BJ (cell line): ENCODE measurements around the gene SERPINA1. TPM values are rescaled to one million over a fixed set of nuclear protein-coding genes. Genes with fewer than 3 reads are reported as not detected.

Experiments used
- CTCF ChIA-PET: fragments of 350-600 bp; formaldehyde crosslinking; extraction: SDS; loops from one replicate; lab custom pipeline; 2021; ENCODE audit warnings: antibody characterized with exemption, inconsistent platforms; lab: Yijun Ruan, JAX
- POLR2A ChIA-PET: fragments of 300-600 bp; sonication (Branson Sonifier 250); formaldehyde crosslinking; extraction: SDS; loops from one replicate; lab custom pipeline; 2021; ENCODE audit warnings: antibody characterized with exemption; lab: Charles Lee
- DNase-seq: peaks from one replicate; pipeline ENCODE4 v3.0.0-alpha.2; 2011; ENCODE audit warnings: low read depth
- H3K27me3 ChIP-seq: 2 replicates; pipeline ENCODE4 v1.6.0; 2011; ENCODE audit warnings: low read length; ENCODE audit not compliant: control insufficient read depth, insufficient read depth
- H3K36me3 ChIP-seq: 2 replicates; pipeline ENCODE4 v1.5.1; 2011; ENCODE audit warnings: low read length; ENCODE audit not compliant: control insufficient read depth, insufficient read depth
- H3K4me3 ChIP-seq: 2 replicates; pipeline ENCODE4 v1.5.1; 2011; ENCODE audit warnings: low read depth, mild to moderate bottlenecking, control low read depth, low read length
- CTCF ChIP-seq: IDR thresholded peaks from 2 replicates; pipeline ENCODE4 v1.5.1; 2011; ENCODE audit warnings: low read depth, mild to moderate bottlenecking, control low read depth, inconsistent platforms, low read length, moderate library complexity; ENCODE audit not compliant: insufficient read depth
- polyA plus RNA-seq: library from polyadenylated mRNA; depleted of rRNA; stranded (reverse); fragments of >200 nt; gene quantifications from 2 replicates; pipeline ENCODE4 v1.2.3, GENCODE V29; 2011

SERPINA1 gene
- polyA plus RNA-seq, 1 experiment, result 0.40 TPM

GRCh38 chr14:94376108-94376975 is 12.1 kb downstream of the SERPINA1 start:
- ChIA-PET POLR2A (no interaction called here), CTCF (interaction anchor here (0.8 to 1.6 kb wide), 3 partner anchors 9 to 240 kb away, joined by 3 to 6 read pairs (median 3); no protein-coding TSS in a partner anchor)
- H3K36me3 ChIP-seq, result no peaks in the 10 kb centered on the region
- no peak for TF ChIP-seq CTCF
- DNase-seq, result no peak
- H3K4me3 ChIP-seq, result no peak overlapping the region
- no peaks in the 10 kb centered on the region for H3K27me3 ChIP-seq

- no peak for DNase-seq
- CTCF ChIA-PET, result interaction anchor here (0.9 to 1.6 kb wide), 2 partner anchors 10 to 239 kb away, joined by 3 to 6 read pairs; no protein-coding TSS in a partner anchor
- TF ChIP-seq CTCF, result no peak
- no peak overlapping the region for H3K4me3 ChIP-seq
- H3K27me3 ChIP-seq, result no peaks in the 10 kb centered on the region
- POLR2A ChIA-PET, result no interaction called here
- H3K36me3 ChIP-seq, result no peaks in the 10 kb centered on the region
These were observed 12.8 kb downstream of the SERPINA1 start for GRCh38 chr14:94375552-94376107.

GRCh38 chr14:94374749-94375260 is 13.6 kb downstream of the SERPINA1 start:
- POLR2A ChIA-PET, result no interaction called here
- no peak for TF ChIP-seq CTCF
- CTCF ChIA-PET, result interaction anchor here (1.6 kb wide), 1 partner anchor 10 kb away, joined by 6 read pairs; no protein-coding TSS in a partner anchor
- DNase-seq, result no peak
- Histone ChIP-seq H3K36me3 (no peaks in the 10 kb centered on the region), H3K4me3 (no peak overlapping the region), H3K27me3 (no peaks in the 10 kb centered on the region)

GRCh38 chr14:94374116-94374515 is 14.3 kb downstream of the SERPINA1 start:
- H3K36me3 ChIP-seq, result no peaks in the 10 kb centered on the region
- no peak for TF ChIP-seq CTCF
- DNase-seq, result no peak
- no peak overlapping the region for H3K4me3 ChIP-seq
- H3K27me3 ChIP-seq, result no peaks in the 10 kb centered on the region
- POLR2A ChIA-PET, result no interaction called here
- CTCF ChIA-PET, result interaction anchor here (1.4 kb wide), 1 partner anchor 19 kb away, joined by 5 read pairs; no protein-coding TSS in a partner anchor

GRCh38 chr14:94373708-94374107 is 14.7 kb downstream of the SERPINA1 start:
- H3K4me3 ChIP-seq, result no peak overlapping the region
- peak; percentile 95 for DNase-seq
- CTCF ChIA-PET, result interaction anchor here (1.4 kb wide), 2 partner anchors 18 to 25 kb away, joined by 4 to 5 read pairs; no protein-coding TSS in a partner anchor
- no peak for TF ChIP-seq CTCF
- POLR2A ChIA-PET, result no interaction called here
- no peaks in the 10 kb centered on the region for H3K36me3 ChIP-seq
- H3K27me3 ChIP-seq, result no peaks in the 10 kb centered on the region
